NCI-H1048 (cell line): ENCODE measurements around the gene ADGRL3.
"Not testable (repeated sequence)": the region's sequence is repeated elsewhere in the genome, so short reads cannot be mapped to it uniquely, and the experiment has no call there.

Experiments
- DNase-seq: peaks from one replicate; lab custom pipeline; 2025; lab: John Stamatoyannopoulos, UW

Gene ADGRL3

GRCh38 chr4:61205066-61205465 is 4.9 kb downstream of the ADGRL3 start:
- DNase-seq = no peak

GRCh38 chr4:61207156-61207555 is 7.0 kb downstream of the ADGRL3 start:
- DNase-seq = not testable (repeated sequence)

GRCh38 chr4:61210186-61210939 is 10.2 kb downstream of the ADGRL3 start:
- no peak for DNase-seq

GRCh38 chr4:61211781-61212180 is 11.7 kb downstream of the ADGRL3 start:
- no peak for DNase-seq

GRCh38 chr4:61212788-61213187 is 12.7 kb downstream of the ADGRL3 start:
- DNase-seq = no peak

GRCh38 chr4:61214680-61215079 is 14.6 kb downstream of the ADGRL3 start:
- no peak for DNase-seq

GRCh38 chr4:61217222-61217621 is 17.1 kb downstream of the ADGRL3 start:
- DNase-seq = no peak

GRCh38 chr4:61220556-61220955 is 20.4 kb downstream of the ADGRL3 start:
- DNase-seq = no peak

GRCh38 chr4:61223385-61223784 is 23.3 kb downstream of the ADGRL3 start:
- DNase-seq = no peak

- DNase-seq = no peak
Measured at GRCh38 chr4:61224573-61224972, 24.4 kb downstream of the ADGRL3 start.

GRCh38 chr4:61225656-61226055 is 25.5 kb downstream of the ADGRL3 start:
- DNase-seq = no peak

GRCh38 chr4:61231421-61231820 is 31.3 kb downstream of the ADGRL3 start:
- no peak for DNase-seq

- no peak for DNase-seq
Measured at GRCh38 chr4:61239250-61239649, 39.1 kb downstream of the ADGRL3 start.

- no peak for DNase-seq
Measured at GRCh38 chr4:61243962-61244361, 43.8 kb downstream of the ADGRL3 start.

- no peak for DNase-seq
Measured at GRCh38 chr4:61245069-61245714, 45.1 kb downstream of the ADGRL3 start.

GRCh38 chr4:61246034-61246433 is 45.9 kb downstream of the ADGRL3 start:
- DNase-seq = no peak

- no peak for DNase-seq
Measured at GRCh38 chr4:61248705-61249104, 48.6 kb downstream of the ADGRL3 start.

GRCh38 chr4:61251129-61251528 is 51.0 kb downstream of the ADGRL3 start:
- DNase-seq = no peak

GRCh38 chr4:61254406-61254805 is 54.3 kb downstream of the ADGRL3 start:
- no peak for DNase-seq

- DNase-seq = no peak
Measured at GRCh38 chr4:61273233-61273632, 73.1 kb downstream of the ADGRL3 start.

GRCh38 chr4:61274286-61274685 is 74.2 kb downstream of the ADGRL3 start:
- DNase-seq = no peak

- DNase-seq = no peak
Measured at GRCh38 chr4:61275241-61275640, 75.1 kb downstream of the ADGRL3 start.

- no peak for DNase-seq
Measured at GRCh38 chr4:61276029-61276428, 75.9 kb downstream of the ADGRL3 start.
